GM12878 (cell line): ENCODE measurements around the gene DSE. TPM values are rescaled to one million over a fixed set of nuclear protein-coding genes. Genes with fewer than 3 reads are reported as not detected.

Experiments
- ATAC-seq: fragments of 200-7000 bp; cut with Tn5 transposase; 3 replicates; pipeline ENCODE4 v1.9.1; 2020; ENCODE audit warnings: mild to moderate bottlenecking, moderate library complexity
- BruUV-seq: library from RNA; stranded (reverse); fragments of 400-500 nt; replicated peaks from 2 replicates; lab custom pipeline; 2021; lab: Mats Ljungman, UMichigan
- CTCF ChIA-PET: fragments of 300-600 bp; sonication (Branson Sonifier 250); formaldehyde crosslinking; extraction: SDS; loops from one replicate; lab custom pipeline; 2021; ENCODE audit warnings: inconsistent platforms; lab: Yijun Ruan, JAX
- POLR2A ChIA-PET: fragments of 350-600 bp; formaldehyde crosslinking; extraction: SDS; loops from one replicate; lab custom pipeline; 2021; ENCODE audit warnings: inconsistent platforms; lab: Charles Lee
- RAD21 ChIA-PET: fragments of 300-600 bp; sonication (Branson Sonifier 250); formaldehyde crosslinking; loops from one replicate; lab custom pipeline; 2023; ENCODE audit warnings: antibody characterized with exemption; ENCODE audit not compliant: unreplicated experiment; lab: Charles Lee
- SMC1A ChIA-PET: fragments of 300-600 bp; sonication (Branson Sonifier 250); formaldehyde crosslinking; loops from one replicate; lab custom pipeline; 2023; ENCODE audit not compliant: unreplicated experiment, uncharacterized antibody; lab: Charles Lee
- DNase-seq: peaks from one replicate; pipeline ENCODE4 v3.0.0-alpha.2; 2011; ENCODE audit warnings: low read depth, low spot score
- FAIRE-seq: peaks from 3 replicates; lab custom pipeline; 2011; peaks lifted over from hg19 to GRCh38; lab: Jason Lieb, UNC
- H2AFZ ChIP-seq: 2 replicates; pipeline ENCODE4 v1.6.0; 2011; ENCODE audit warnings: low read depth, low read length, control low read depth; ENCODE audit not compliant: control insufficient read depth
- H3K27ac ChIP-seq: 2 replicates; pipeline ENCODE4 v1.5.1; 2011; ENCODE audit warnings: control low read depth; ENCODE audit not compliant: control insufficient read depth, insufficient read depth
- H3K27me3 ChIP-seq, 2 experiments: replicated peaks in 1 of 2; 2 replicates each; pipeline versions ENCODE4 v1.6.0 to v1.6.1; 2011; ENCODE audit warnings: low read length in 1 of 2; ENCODE audit not compliant: control insufficient read depth in 2 of 2, insufficient read depth in 2 of 2
- H3K36me3 ChIP-seq, 2 experiments: 2 replicates each; pipeline ENCODE4 v1.5.1; 2011; ENCODE audit warnings: low read length in 1 of 2; ENCODE audit not compliant: control insufficient read depth in 2 of 2, insufficient read depth in 2 of 2
- H3K4me1 ChIP-seq: 2 replicates; pipeline ENCODE4 v1.6.1; 2011; ENCODE audit warnings: mild to moderate bottlenecking, low read length, moderate library complexity, mixed read lengths; ENCODE audit not compliant: control insufficient read depth, insufficient read depth
- H3K4me2 ChIP-seq: 2 replicates; pipeline ENCODE4 v1.6.0; 2011; ENCODE audit warnings: control low read depth; ENCODE audit not compliant: control insufficient read depth, insufficient read depth
- H3K4me3 ChIP-seq: fragments of 200-600 bp; sonication (generic); 2 replicates; pipeline ENCODE4 v1.5.1; 2016
- H3K79me2 ChIP-seq: 2 replicates; pipeline ENCODE4 v1.6.0; 2011; ENCODE audit warnings: low read length; ENCODE audit not compliant: control insufficient read depth, insufficient read depth
- H3K9ac ChIP-seq: 2 replicates; pipeline ENCODE4 v1.8.0; 2011; ENCODE audit warnings: low read length, control low read depth, mixed read lengths; ENCODE audit not compliant: control insufficient read depth, insufficient read depth
- H3K9me3 ChIP-seq: replicated peaks from 3 replicates; pipeline ENCODE4 v1.5.1; 2011; ENCODE audit warnings: mild to moderate bottlenecking, low read length; ENCODE audit not compliant: control insufficient read depth, insufficient read depth
- H4K20me1 ChIP-seq: 2 replicates; pipeline ENCODE4 v1.6.0; 2011; ENCODE audit not compliant: control insufficient read depth, insufficient read depth
- BACH1 ChIP-seq: fragments of 450-650 bp; IDR thresholded peaks from 2 replicates; pipeline ENCODE4 v1.6.1; 2017; ENCODE audit warnings: mild to moderate bottlenecking, borderline replicate concordance
- CBFB ChIP-seq: IDR thresholded peaks from 2 replicates; pipeline ENCODE4 v1.6.1; 2016; ENCODE audit warnings: antibody characterized with exemption, low read depth
- CBX3 ChIP-seq: fragments of 200-600 bp; sonication (generic); IDR thresholded peaks from 2 replicates; pipeline ENCODE4 v1.6.1; 2016; ENCODE audit warnings: low read depth, borderline replicate concordance
- CEBPB ChIP-seq, 2 experiments: fragments of 150-350 bp in 1 of 2; IDR thresholded peaks; 2 replicates each; pipeline ENCODE4 v1.6.1; 2012 to 2014; ENCODE audit warnings: low read depth in 2 of 2, low read length in 2 of 2, borderline replicate concordance in 1 of 2, inconsistent platforms in 1 of 2
- EED ChIP-seq: sonication (generic); IDR thresholded peaks from 2 replicates; pipeline ENCODE4 v1.6.1; 2016; ENCODE audit warnings: antibody characterized with exemption, low read depth
- FOS ChIP-seq: IDR thresholded peaks from 3 replicates; pipeline ENCODE4 v1.6.1; 2011; ENCODE audit warnings: borderline replicate concordance; ENCODE audit not compliant: insufficient read length; ENCODE audit errors: extremely low read depth
- HDAC6 ChIP-seq: fragments of 200-600 bp; sonication (generic); IDR thresholded peaks from one replicate; pipeline ENCODE4 v1.8.0; 2017; ENCODE audit warnings: antibody characterized with exemption; ENCODE audit not compliant: unreplicated experiment
- KLF5 ChIP-seq: fragments of 450-650 bp; IDR thresholded peaks from 2 replicates; pipeline ENCODE4 v1.6.1; 2014; ENCODE audit warnings: mild to moderate bottlenecking; ENCODE audit not compliant: partially characterized antibody
- POLR2AphosphoS2 ChIP-seq: IDR thresholded peaks from 2 replicates; pipeline ENCODE4 v1.6.1; 2011; ENCODE audit warnings: low read depth, mild to moderate bottlenecking, low read length, improper control_type of control experiment, moderate library complexity
- SIN3A ChIP-seq: IDR thresholded peaks from 2 replicates; pipeline ENCODE4 v1.6.1; 2012; ENCODE audit warnings: low read depth, low read length, improper control_type of control experiment
- SMC3 ChIP-seq: IDR thresholded peaks from 2 replicates; pipeline ENCODE4 v1.6.1; 2011; ENCODE audit warnings: low read length, improper control_type of control experiment, borderline replicate concordance
- SREBF2 ChIP-seq: IDR thresholded peaks from 2 replicates; pipeline ENCODE4 v1.6.1; 2012; ENCODE audit warnings: mild to moderate bottlenecking, low read length
- WGBS: methylation state at CpG from one replicate; pipeline ENCODE4 v1.1.6; 2016; ENCODE audit warnings: low lambda C conversion rate; ENCODE audit not compliant: insufficient replicate concordance, insufficient coverage; ENCODE audit errors: missing lambda C conversion rate; 5-methylcytosine and 5-hydroxymethylcytosine counted together
- in situ Hi-C: fragments of 300-500 bp; cut with MboI; formaldehyde crosslinking; loops from 9 replicates; pipeline ENCODE4 v1.14.3; 2018; ENCODE audit warnings: mixed read lengths
- intact Hi-C: fragments of 100-400 bp; cut with micrococcal nuclease; formaldehyde crosslinking; loops from one replicate; pipeline ENCODE4 v1.14.2; 2022; ENCODE audit not compliant: unreplicated experiment
- polyA plus RNA-seq, 11 experiments: library from polyadenylated mRNA; depleted of rRNA in 4 of 11; unstranded in 6 of 11; stranded (reverse) in 5 of 11; fragments of >200 nt; fragmentation: Nextera tagmentation in 4 of 11; fragmentation: Illumina TruSeq in 1 of 11; extraction: Ambion mirVana in 4 of 11; extraction: Trizol in 1 of 11; gene quantifications; 1 replicate in 1 of 11; 2 replicates in 10 of 11; pipeline versions ENCODE4 v1.2.1 to v1.2.3, GENCODE V29; 2011 to 2016; ENCODE audit warnings: inconsistent platforms in 2 of 11, missing spikeins in 2 of 11, low read depth in 1 of 11
- total RNA-seq, 4 experiments: library from RNA; depleted of rRNA in 3 of 4; stranded (reverse); fragments of >200 nt in 3 of 4; fragmentation: Illumina TruSeq in 1 of 4; extraction: Trizol in 1 of 4; gene quantifications; 2 replicates each; pipeline versions ENCODE4 v1.2.1 to v1.2.3, GENCODE V29; 2013 to 2021
- TF ChIP-seq, protein P1 (sequence below): fragments of 450-650 bp; IDR thresholded peaks from 2 replicates; pipeline ENCODE4 v1.6.1; 2018; ENCODE audit warnings: mild to moderate bottlenecking, low read depth, moderate library complexity; ENCODE audit not compliant: partially characterized antibody
- TF ChIP-seq, protein P2 (sequence below): IDR thresholded peaks from 2 replicates; pipeline ENCODE4 v1.6.1; 2011; ENCODE audit warnings: low read depth, mild to moderate bottlenecking, low read length, moderate library complexity, borderline replicate concordance; ENCODE audit errors: extremely low read depth
- TF ChIP-seq, protein P3 (sequence below): fragments of 450-650 bp; formaldehyde crosslinking; IDR thresholded peaks from 2 replicates; pipeline ENCODE4 v1.4.0; 2020; ENCODE audit warnings: mild to moderate bottlenecking, moderate library complexity

The DSE gene
- total and polyA plus RNA-seq, 10 of the 15 experiments (the other 5 are each of a cell fraction or from before 2014, with no cell fraction given): 12.6 to 76.4 (median 43.0) TPM

DNA sequence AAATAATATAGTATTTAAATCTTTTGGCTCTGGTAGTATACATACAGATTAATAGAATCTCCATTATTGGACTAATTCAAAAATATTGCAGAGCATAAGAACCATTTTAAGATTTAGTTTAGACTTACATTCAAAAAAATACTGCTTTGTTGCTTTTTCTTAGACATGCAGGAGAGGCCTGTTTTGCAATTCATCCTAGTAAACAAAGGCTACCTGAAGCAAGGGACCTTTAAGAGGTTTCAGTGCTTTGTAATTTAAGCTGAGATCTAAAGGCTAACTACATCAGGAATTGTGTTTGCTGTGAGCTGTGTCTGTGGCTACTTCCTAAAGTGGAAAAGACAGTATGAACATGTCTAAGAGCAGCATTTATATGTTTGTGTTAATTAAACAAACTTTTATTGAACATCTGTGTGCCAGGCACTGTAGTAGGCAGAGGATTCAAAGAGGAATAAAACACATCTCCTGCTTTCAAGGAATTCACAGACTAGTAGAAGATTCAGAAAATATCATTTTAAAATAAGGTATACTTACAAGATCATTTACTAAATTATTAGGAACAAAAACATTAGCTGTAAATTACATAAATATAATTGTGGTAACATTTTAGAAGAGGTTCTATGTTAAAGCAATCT is 61.3 kb downstream of the DSE start (continued):
- TF ChIP-seq, protein P1, sequence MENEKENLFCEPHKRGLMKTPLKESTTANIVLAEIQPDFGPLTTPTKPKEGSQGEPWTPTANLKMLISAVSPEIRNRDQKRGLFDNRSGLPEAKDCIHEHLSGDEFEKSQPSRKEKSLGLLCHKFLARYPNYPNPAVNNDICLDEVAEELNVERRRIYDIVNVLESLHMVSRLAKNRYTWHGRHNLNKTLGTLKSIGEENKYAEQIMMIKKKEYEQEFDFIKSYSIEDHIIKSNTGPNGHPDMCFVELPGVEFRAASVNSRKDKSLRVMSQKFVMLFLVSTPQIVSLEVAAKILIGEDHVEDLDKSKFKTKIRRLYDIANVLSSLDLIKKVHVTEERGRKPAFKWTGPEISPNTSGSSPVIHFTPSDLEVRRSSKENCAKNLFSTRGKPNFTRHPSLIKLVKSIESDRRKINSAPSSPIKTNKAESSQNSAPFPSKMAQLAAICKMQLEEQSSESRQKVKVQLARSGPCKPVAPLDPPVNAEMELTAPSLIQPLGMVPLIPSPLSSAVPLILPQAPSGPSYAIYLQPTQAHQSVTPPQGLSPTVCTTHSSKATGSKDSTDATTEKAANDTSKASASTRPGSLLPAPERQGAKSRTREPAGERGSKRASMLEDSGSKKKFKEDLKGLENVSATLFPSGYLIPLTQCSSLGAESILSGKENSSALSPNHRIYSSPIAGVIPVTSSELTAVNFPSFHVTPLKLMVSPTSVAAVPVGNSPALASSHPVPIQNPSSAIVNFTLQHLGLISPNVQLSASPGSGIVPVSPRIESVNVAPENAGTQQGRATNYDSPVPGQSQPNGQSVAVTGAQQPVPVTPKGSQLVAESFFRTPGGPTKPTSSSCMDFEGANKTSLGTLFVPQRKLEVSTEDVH: no peak

DNA sequence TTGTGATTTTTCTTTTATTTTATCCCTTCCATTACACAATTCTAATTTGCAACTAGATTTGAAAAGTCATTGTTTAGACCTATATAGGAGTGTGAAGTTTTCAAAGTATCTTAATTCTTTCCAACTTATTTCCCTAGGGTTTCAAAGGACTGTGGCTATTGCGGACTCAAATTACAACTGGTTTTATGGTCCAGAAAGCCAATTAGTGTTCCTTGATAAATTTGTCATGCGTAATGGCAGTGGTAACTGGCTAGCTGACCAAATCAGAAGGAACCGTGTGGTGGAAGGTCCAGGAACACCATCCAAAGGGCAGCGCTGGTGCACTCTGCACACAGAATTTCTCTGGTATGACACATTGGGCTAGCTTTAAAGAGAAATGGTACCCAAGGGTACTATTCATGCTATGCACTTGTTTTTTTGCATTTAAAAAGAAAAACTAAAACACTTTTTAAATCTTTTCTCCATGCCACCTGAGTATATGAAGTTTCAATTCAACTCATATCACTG is 62.5 kb downstream of the DSE start:
- SMC1A ChIA-PET: interaction anchor here (1.3 to 4.1 kb wide), 5 partner anchors 10 to 145 kb away, joined by 4 to 12 read pairs (median 5); no protein-coding TSS in a partner anchor
- ATAC-seq (no peak), FAIRE-seq (no peak), DNase-seq (no peak)
- H3K9me3 ChIP-seq: no peaks in the 10 kb centered on the region
- no peaks in the 10 kb centered on the region for H4K20me1 ChIP-seq
- POLR2A ChIA-PET: no interaction called here
- no peaks in the 10 kb centered on the region for H3K27me3 ChIP-seq
- RAD21 ChIA-PET: interaction anchor here (1.0 to 1.2 kb wide), 3 partner anchors 12 to 165 kb away, joined by 3 to 5 read pairs (median 3); no protein-coding TSS in a partner anchor
- peaks cover 1 to 6% of the 10 kb centered on the region in 2 experiments; a peak in 2 of 4 replicates for H3K36me3 ChIP-seq
- H3K79me2 ChIP-seq: no peaks in the 10 kb centered on the region
- H3K4me2 ChIP-seq: no peak overlapping the region
- H3K9ac ChIP-seq: no peak overlapping the region
- H3K27ac ChIP-seq: no peak overlapping the region
- H3K4me1 ChIP-seq: no peaks in the 10 kb centered on the region
- WGBS: 97% methylated on average over 4 of the region's 4 CpGs
- in situ Hi-C loops: no loop called here
- CTCF ChIA-PET: interaction anchor here (0.6 to 4.8 kb wide), 8 partner anchors 11 to 163 kb away, joined by 3 to 20 read pairs (median 3); no protein-coding TSS in a partner anchor
- no peak overlapping the region for H2AFZ ChIP-seq
- no TSS peak for BruUV-seq
- intact Hi-C loops: no loop called here
- no peak overlapping the region for H3K4me3 ChIP-seq
- TF ChIP-seq FOS (no peak), BACH1 (no peak), CBX3 (no peak), SMC3 (no peak), POLR2AphosphoS2 (no peak), CEBPB (IDR thresholded peaks at IDR 0.05; ENCODE audit: borderline replicate concordance in 1 of 2, low read depth in 2 of 2, low read length in 2 of 2) (no peak), EED (no peak), SIN3A (no peak), CBFB (no peak), KLF5 (no peak), HDAC6 (no peak), SREBF2 (no peak)
- TF ChIP-seq, protein P2, sequence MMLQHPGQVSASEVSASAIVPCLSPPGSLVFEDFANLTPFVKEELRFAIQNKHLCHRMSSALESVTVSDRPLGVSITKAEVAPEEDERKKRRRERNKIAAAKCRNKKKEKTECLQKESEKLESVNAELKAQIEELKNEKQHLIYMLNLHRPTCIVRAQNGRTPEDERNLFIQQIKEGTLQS: no peak
- TF ChIP-seq, protein P3, sequence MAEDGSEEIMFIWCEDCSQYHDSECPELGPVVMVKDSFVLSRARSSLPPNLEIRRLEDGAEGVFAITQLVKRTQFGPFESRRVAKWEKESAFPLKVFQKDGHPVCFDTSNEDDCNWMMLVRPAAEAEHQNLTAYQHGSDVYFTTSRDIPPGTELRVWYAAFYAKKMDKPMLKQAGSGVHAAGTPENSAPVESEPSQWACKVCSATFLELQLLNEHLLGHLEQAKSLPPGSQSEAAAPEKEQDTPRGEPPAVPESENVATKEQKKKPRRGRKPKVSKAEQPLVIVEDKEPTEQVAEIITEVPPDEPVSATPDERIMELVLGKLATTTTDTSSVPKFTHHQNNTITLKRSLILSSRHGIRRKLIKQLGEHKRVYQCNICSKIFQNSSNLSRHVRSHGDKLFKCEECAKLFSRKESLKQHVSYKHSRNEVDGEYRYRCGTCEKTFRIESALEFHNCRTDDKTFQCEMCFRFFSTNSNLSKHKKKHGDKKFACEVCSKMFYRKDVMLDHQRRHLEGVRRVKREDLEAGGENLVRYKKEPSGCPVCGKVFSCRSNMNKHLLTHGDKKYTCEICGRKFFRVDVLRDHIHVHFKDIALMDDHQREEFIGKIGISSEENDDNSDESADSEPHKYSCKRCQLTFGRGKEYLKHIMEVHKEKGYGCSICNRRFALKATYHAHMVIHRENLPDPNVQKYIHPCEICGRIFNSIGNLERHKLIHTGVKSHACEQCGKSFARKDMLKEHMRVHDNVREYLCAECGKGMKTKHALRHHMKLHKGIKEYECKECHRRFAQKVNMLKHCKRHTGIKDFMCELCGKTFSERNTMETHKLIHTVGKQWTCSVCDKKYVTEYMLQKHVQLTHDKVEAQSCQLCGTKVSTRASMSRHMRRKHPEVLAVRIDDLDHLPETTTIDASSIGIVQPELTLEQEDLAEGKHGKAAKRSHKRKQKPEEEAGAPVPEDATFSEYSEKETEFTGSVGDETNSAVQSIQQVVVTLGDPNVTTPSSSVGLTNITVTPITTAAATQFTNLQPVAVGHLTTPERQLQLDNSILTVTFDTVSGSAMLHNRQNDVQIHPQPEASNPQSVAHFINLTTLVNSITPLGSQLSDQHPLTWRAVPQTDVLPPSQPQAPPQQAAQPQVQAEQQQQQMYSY (CRISPR knock-in tag): no peak
